Spleen (tissue), 7 donors: ENCODE data around the gene CFAP58.

Experiments used
- CTCF ChIP-seq, 11 experiments: fragments of 200-600 bp in 7 of 11; fragments of 450-650 bp in 4 of 11; sonication (generic) in 4 of 11; IDR thresholded peaks in 8 of 11; conservative IDR thresholded peaks in 3 of 11; 1 replicate in 7 of 11; 2 replicates in 4 of 11; pipeline versions ENCODE4 v1.4.0 to v1.8.0; 2016 to 2021; ENCODE audit warnings: antibody characterized with exemption in 11 of 11, inconsistent platforms in 4 of 11, mild to moderate bottlenecking in 1 of 11
- POLR2AphosphoS5 ChIP-seq, 3 donors: sonication (generic); formaldehyde crosslinking; IDR thresholded peaks; one replicate each; pipeline ENCODE4 v1.5.1; 2017; ENCODE audit warnings: antibody characterized with exemption in 3 of 3
- donor health status: DM: no; HTN: no; CAD: no; lungs with moderate emphysema.
- donor health status: DM: no; HTN: no; CAD: no.
- donor health status: DM: no; HTN: no; CAD: no.

- no peak for TF ChIP-seq CTCF (IDR thresholded peaks at IDR 0.05 in 8 of 11, conservative IDR thresholded peaks at IDR 0.05 in 3 of 11)
- peak; percentile 47 to 51 (median 47) for TF ChIP-seq POLR2AphosphoS5 (IDR thresholded peaks at IDR 0.05)
These were observed 24.5 kb upstream of the CFAP58 start for GRCh38 chr10:104328896-104329710.
